ENCODE results near the gene SH3BP1. TPM values are rescaled to one million over a fixed set of nuclear protein-coding genes. Genes with fewer than 3 reads are reported as not detected.
A peak's percentile ranks its signal among the peaks of the same experiment; 100 is the strongest.

The SH3BP1 gene
- total RNA-seq, 1 experiment from 2014 or later, result 60.5 TPM

DNA sequence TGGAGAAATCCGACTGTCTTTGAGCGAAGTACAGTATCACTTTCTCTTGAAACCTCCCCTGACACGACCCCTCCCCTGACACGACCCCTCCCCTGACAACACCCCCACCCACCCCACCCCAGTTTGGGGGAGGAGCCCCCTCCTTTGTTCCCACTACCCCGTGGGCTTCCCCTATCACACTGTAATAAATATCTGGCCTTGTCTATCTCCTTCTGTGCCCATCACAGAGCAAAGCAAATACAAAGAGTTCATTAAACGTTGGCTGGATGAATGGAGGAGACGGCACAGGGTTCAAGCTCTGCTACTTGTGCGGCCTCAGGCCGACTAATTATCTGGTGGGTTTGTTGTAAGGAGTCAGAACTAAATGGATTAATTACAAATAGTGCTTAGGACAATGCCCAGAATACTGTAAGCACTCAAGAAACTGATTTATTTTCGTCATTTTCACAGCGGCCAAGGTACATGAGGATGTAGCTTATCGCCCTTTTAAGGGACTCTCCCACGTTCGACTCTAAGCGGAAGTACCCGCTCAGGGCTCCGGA lies 31.5 kb upstream of the SH3BP1 start:
- Histone ChIP-seq H2AFZ (peak overlapping the region; percentile 94), H3K27me3 (ENCODE audit: insufficient read depth, low read depth) (no peaks in the 10 kb centered on the region), H3K36me3 (ENCODE audit: low read depth) (0 out of 2 replicates have a peak, but pooled peaks cover 3% of the 10 kb centered on the region), H3K4me2 (peak overlapping the region; percentile 100), H3K4me3 (peak overlapping the region; percentile 60), H3K79me2 (ENCODE audit: low read depth) (peaks cover 32% of the 10 kb centered on the region), H3K27ac (peak overlapping the region; percentile 99), H4K20me1 (ENCODE audit: insufficient read depth) (peaks cover 9% of the 10 kb centered on the region), H3K9me2 (ENCODE audit: insufficient read depth) (no peaks in the 10 kb centered on the region), H3K4me1 (replicated peaks; ENCODE audit: insufficient read depth) (peaks cover 43% of the 10 kb centered on the region), H3F3A (ENCODE audit: insufficient read depth, low read depth) (peaks cover 21% of the 10 kb centered on the region), H3K9me3 (ENCODE audit: insufficient read depth, low read depth) (no peaks in the 10 kb centered on the region)
- intact Hi-C loops (cut with micrococcal nuclease; ENCODE audit: unreplicated experiment), result loop anchor here (1.0 to 10.0 kb wide), 7 partner anchors 31 to 357 kb away; partner anchors contain the start of genes EIF3L, GCAT and SH3BP1
- peak in 1 of 2 experiments; percentile 20 for DNase-seq
- BruUV-seq (replicated peaks), result TSS peak; percentile 84
- CTCF ChIA-PET, result interaction anchor here (0.5 to 2.1 kb wide), 10 partner anchors 9 to 345 kb away, joined by 3 to 15 read pairs (median 3); partner anchors contain the start of genes C22orf23, CDC42EP1 and POLR2F
- TF ChIP-seq, protein P1, sequence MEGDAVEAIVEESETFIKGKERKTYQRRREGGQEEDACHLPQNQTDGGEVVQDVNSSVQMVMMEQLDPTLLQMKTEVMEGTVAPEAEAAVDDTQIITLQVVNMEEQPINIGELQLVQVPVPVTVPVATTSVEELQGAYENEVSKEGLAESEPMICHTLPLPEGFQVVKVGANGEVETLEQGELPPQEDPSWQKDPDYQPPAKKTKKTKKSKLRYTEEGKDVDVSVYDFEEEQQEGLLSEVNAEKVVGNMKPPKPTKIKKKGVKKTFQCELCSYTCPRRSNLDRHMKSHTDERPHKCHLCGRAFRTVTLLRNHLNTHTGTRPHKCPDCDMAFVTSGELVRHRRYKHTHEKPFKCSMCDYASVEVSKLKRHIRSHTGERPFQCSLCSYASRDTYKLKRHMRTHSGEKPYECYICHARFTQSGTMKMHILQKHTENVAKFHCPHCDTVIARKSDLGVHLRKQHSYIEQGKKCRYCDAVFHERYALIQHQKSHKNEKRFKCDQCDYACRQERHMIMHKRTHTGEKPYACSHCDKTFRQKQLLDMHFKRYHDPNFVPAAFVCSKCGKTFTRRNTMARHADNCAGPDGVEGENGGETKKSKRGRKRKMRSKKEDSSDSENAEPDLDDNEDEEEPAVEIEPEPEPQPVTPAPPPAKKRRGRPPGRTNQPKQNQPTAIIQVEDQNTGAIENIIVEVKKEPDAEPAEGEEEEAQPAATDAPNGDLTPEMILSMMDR (conservative IDR thresholded peaks at IDR 0.05), result no peak
- no peak for TF ChIP-seq EZH2 (IDR thresholded peaks at IDR 0.05; ENCODE audit: low read depth)
- POLR2A ChIA-PET (ENCODE audit: unreplicated experiment), result interaction anchor here (0.6 to 1.0 kb wide), 10 partner anchors 15 to 449 kb away, joined by 3 to 47 read pairs (median 8); partner anchors contain the start of genes LGALS1 and PICK1

DNA sequence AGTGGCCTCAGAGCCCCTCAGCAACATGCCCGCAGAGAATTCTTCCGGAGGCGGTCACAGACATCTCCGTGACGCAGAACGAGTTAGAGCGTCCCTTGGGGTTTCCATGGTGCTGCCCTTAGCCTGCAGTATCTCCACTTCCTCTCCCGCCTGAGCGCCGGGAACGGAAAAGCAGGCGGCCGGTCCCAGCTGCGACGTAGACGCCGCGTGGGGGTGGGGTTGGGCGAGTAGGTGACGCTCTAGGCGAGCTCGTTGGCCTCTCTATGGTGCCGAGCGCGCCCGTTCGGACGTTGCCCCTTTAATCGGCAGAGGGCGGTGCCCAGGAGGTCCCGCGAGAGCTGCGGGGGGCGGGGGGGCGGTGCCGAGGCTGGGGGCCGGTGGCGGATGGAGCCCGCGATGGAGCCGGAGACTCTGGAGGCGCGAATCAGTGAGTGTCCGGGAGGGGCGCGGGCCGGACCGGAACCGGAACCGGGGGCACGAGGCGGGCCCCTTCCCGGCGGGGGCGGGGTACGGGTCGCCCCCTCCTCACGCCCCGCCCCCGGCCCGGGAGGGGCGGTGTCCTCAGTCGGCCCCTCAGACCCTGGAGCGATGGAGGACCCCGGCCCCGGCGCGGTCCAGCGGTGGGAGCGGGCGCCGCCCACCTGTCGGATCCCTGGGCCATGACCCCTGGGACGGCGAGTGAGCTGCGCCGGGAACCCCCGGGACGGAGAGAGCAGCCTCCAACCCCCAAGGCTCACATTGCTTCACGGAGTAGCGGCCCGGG lies 30.8 kb upstream of the SH3BP1 start, which contains the start of gene GGA1:
Gene GGA1 (plus strand): TSS at position 358 of the 763 bp plus-strand sequence. CDS start 27 bp downstream, at position 385.
- peak within 1 kb of the TSS; percentile 100 for H3K4me2 ChIP-seq
- intact Hi-C loops (cut with micrococcal nuclease; ENCODE audit: unreplicated experiment), result loop anchor here (1.0 to 10.0 kb wide), 5 partner anchors 31 to 356 kb away; partner anchors contain the start of genes EIF3L, GCAT and SH3BP1
- peaks cover 21% of the 10 kb centered on the region for H3F3A ChIP-seq (ENCODE audit: insufficient read depth, low read depth)
- H3K4me1 ChIP-seq (replicated peaks; ENCODE audit: insufficient read depth), result peaks cover 43% of the 10 kb centered on the region
- H3K4me3 ChIP-seq, result peak within 1 kb of the TSS; percentile 60
- POLR2A ChIA-PET (ENCODE audit: unreplicated experiment), result interaction anchor here (0.6 to 1.0 kb wide), 10 partner anchors 16 to 448 kb away, joined by 3 to 47 read pairs (median 6); partner anchors contain the start of genes GCAT, LGALS1 and PICK1
- no peaks in the 10 kb centered on the region for H3K9me3 ChIP-seq (ENCODE audit: insufficient read depth, low read depth)
- H4K20me1 ChIP-seq (ENCODE audit: insufficient read depth), result peaks cover 9% of the 10 kb centered on the region
- peak; percentile 95 to 96 for DNase-seq
- TF ChIP-seq, protein P1 (conservative IDR thresholded peaks at IDR 0.05), result no peak
- TF ChIP-seq EZH2 (IDR thresholded peaks at IDR 0.05; ENCODE audit: low read depth), result no peak
- CTCF ChIA-PET, result interaction anchor here (0.6 to 2.1 kb wide), 12 partner anchors 16 to 345 kb away, joined by 3 to 15 read pairs (median 3); partner anchors contain the start of genes ANKRD54, C22orf23, CDC42EP1 and NOL12
- H3K79me2 ChIP-seq (ENCODE audit: low read depth), result peaks cover 32% of the 10 kb centered on the region
- no peaks in the 10 kb centered on the region for H3K27me3 ChIP-seq (ENCODE audit: insufficient read depth, low read depth)
- no TSS peak for BruUV-seq (replicated peaks)
- H3K9me2 ChIP-seq (ENCODE audit: insufficient read depth), result no peaks in the 10 kb centered on the region
- 0 out of 2 replicates have a peak, but pooled peaks cover 3% of the 10 kb centered on the region for H3K36me3 ChIP-seq (ENCODE audit: low read depth)
- peak within 1 kb of the TSS; percentile 99 for H3K27ac ChIP-seq
- H2AFZ ChIP-seq, result peak within 1 kb of the TSS; percentile 94

Measured in PC-9 (cell line).